GM10248 (cell line): Measurements from ENCODE around the gene CAMK2D.
A peak's percentile ranks its signal among the peaks of the same experiment; 100 is the strongest.

ENCODE experiments used
- CTCF ChIA-PET: fragments of 300-600 bp; sonication (Branson Sonifier 250); formaldehyde crosslinking; extraction: SDS; loops from one replicate; lab custom pipeline; 2021; ENCODE audit warnings: antibody characterized with exemption; lab: Yijun Ruan, JAX
- POLR2A ChIA-PET: fragments of 350-650 bp; sonication (Branson Sonifier 250); formaldehyde crosslinking; extraction: SDS; loops from one replicate; lab custom pipeline; 2020; ENCODE audit warnings: antibody characterized with exemption; lab: Yijun Ruan, JAX
- DNase-seq: peaks from one replicate; pipeline ENCODE4 v3.0.0; 2012; ENCODE audit errors: extremely low spot score
- CTCF ChIP-seq: IDR thresholded peaks from 2 replicates; pipeline ENCODE4 v1.5.1; 2012; ENCODE audit warnings: mild to moderate bottlenecking, low read depth; ENCODE audit errors: extremely low read depth, missing control alignments, control extremely low read depth

The CAMK2D gene

GRCh38 chr4:113638562-113638832 is 123.0 kb downstream of the CAMK2D start:
- no peak for DNase-seq
- CTCF ChIA-PET: interaction anchor here (0.7 to 1.9 kb wide), 4 partner anchors 24 to 77 kb away, joined by 3 to 5 read pairs (median 3); no protein-coding TSS in a partner anchor
- POLR2A ChIA-PET: no interaction called here
- no peak for TF ChIP-seq CTCF

- no peak for DNase-seq
- ChIA-PET POLR2A (no interaction called here), CTCF (interaction anchor here (0.7 to 1.9 kb wide), 5 partner anchors 23 to 90 kb away, joined by 3 to 5 read pairs (median 3); no protein-coding TSS in a partner anchor)
- TF ChIP-seq CTCF: no peak
Measured at GRCh38 chr4:113637823-113638561, 123.5 kb downstream of the CAMK2D start.

- CTCF ChIA-PET: interaction anchor here (1.0 to 1.9 kb wide), 5 partner anchors 12 to 90 kb away, joined by 3 to 5 read pairs (median 3); no protein-coding TSS in a partner anchor
- DNase-seq: no peak
- no peak for TF ChIP-seq CTCF
- POLR2A ChIA-PET: no interaction called here
Measured at GRCh38 chr4:113637363-113637762, 124.2 kb downstream of the CAMK2D start.

- no peak for TF ChIP-seq CTCF
- no peak for DNase-seq
- ChIA-PET CTCF (interaction anchor here (0.7 to 1.9 kb wide), 9 partner anchors 12 to 435 kb away, joined by 3 to 5 read pairs (median 3); no protein-coding TSS in a partner anchor), POLR2A (no interaction called here)
Measured at GRCh38 chr4:113636877-113637276, 124.7 kb downstream of the CAMK2D start.

GRCh38 chr4:113636438-113636818 is 125.1 kb downstream of the CAMK2D start:
- peak; percentile 45 for TF ChIP-seq CTCF
- ChIA-PET CTCF (interaction anchor here (0.7 to 1.6 kb wide), 9 partner anchors 9 to 435 kb away, joined by 3 to 5 read pairs (median 3); no protein-coding TSS in a partner anchor), POLR2A (no interaction called here)
- peak; percentile 24 for DNase-seq

GRCh38 chr4:113635739-113636437 is 125.7 kb downstream of the CAMK2D start:
- TF ChIP-seq CTCF: no peak
- ChIA-PET POLR2A (no interaction called here), CTCF (interaction anchor here (1.0 to 1.6 kb wide), 7 partner anchors 8 to 436 kb away, joined by 3 to 5 read pairs (median 3); no protein-coding TSS in a partner anchor)
- no peak for DNase-seq
